Measurements from ENCODE around the gene NLRC3.

- TF ChIP-seq, protein P1, sequence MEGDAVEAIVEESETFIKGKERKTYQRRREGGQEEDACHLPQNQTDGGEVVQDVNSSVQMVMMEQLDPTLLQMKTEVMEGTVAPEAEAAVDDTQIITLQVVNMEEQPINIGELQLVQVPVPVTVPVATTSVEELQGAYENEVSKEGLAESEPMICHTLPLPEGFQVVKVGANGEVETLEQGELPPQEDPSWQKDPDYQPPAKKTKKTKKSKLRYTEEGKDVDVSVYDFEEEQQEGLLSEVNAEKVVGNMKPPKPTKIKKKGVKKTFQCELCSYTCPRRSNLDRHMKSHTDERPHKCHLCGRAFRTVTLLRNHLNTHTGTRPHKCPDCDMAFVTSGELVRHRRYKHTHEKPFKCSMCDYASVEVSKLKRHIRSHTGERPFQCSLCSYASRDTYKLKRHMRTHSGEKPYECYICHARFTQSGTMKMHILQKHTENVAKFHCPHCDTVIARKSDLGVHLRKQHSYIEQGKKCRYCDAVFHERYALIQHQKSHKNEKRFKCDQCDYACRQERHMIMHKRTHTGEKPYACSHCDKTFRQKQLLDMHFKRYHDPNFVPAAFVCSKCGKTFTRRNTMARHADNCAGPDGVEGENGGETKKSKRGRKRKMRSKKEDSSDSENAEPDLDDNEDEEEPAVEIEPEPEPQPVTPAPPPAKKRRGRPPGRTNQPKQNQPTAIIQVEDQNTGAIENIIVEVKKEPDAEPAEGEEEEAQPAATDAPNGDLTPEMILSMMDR (IDR thresholded peaks at IDR 0.05; ENCODE audit: low read depth, low read length, missing input control) = no peak
- TF ChIP-seq EGR1 (IDR thresholded peaks at IDR 0.05; ENCODE audit: low read depth in 2 of 2) (no peak), TAF1 (conservative IDR thresholded peaks at IDR 0.05) (no peak), YY1 (IDR thresholded peaks at IDR 0.05) (no peak), MAX (IDR thresholded peaks at IDR 0.05) (no peak), SP1 (IDR thresholded peaks at IDR 0.05) (no peak), NR2F2 (IDR thresholded peaks at IDR 0.05) (no peak), GABPA (IDR thresholded peaks at IDR 0.05 in 1 of 2, conservative IDR thresholded peaks at IDR 0.05 in 1 of 2) (no peak), RAD21 (IDR thresholded peaks at IDR 0.05) (no peak), REST (IDR thresholded peaks at IDR 0.05) (no peak), JUND (IDR thresholded peaks at IDR 0.05) (no peak), FOXA1 (IDR thresholded peaks at IDR 0.05) (no peak)
- TF ChIP-seq, protein P2, sequence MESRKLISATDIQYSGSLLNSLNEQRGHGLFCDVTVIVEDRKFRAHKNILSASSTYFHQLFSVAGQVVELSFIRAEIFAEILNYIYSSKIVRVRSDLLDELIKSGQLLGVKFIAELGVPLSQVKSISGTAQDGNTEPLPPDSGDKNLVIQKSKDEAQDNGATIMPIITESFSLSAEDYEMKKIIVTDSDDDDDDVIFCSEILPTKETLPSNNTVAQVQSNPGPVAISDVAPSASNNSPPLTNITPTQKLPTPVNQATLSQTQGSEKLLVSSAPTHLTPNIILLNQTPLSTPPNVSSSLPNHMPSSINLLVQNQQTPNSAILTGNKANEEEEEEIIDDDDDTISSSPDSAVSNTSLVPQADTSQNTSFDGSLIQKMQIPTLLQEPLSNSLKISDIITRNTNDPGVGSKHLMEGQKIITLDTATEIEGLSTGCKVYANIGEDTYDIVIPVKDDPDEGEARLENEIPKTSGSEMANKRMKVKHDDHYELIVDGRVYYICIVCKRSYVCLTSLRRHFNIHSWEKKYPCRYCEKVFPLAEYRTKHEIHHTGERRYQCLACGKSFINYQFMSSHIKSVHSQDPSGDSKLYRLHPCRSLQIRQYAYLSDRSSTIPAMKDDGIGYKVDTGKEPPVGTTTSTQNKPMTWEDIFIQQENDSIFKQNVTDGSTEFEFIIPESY (IDR thresholded peaks at IDR 0.05) = no peak
- TF ChIP-seq, protein P3, sequence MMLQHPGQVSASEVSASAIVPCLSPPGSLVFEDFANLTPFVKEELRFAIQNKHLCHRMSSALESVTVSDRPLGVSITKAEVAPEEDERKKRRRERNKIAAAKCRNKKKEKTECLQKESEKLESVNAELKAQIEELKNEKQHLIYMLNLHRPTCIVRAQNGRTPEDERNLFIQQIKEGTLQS (IDR thresholded peaks at IDR 0.05) = no peak
Observed at GRCh38 chr16:3550851-3551847, 26.1 kb downstream of the NLRC3 start.
